ENCODE results near the gene LETMD1. TPM values are rescaled to one million over a fixed set of nuclear protein-coding genes. Genes with fewer than 3 reads are reported as not detected.
"Not testable (repeated sequence)": the region's sequence is repeated elsewhere in the genome, so short reads cannot be mapped to it uniquely, and the experiment has no call there.

The LETMD1 gene
- total RNA-seq, 4 donors from 2014 or later: 19.1 to 55.3 (median 35.1) TPM

- H3K4me1 ChIP-seq: peaks cover 8 to 27% (median 11%) of the 10 kb centered on the region in 3 donors
- no peaks in the 10 kb centered on the region for H3K27me3 ChIP-seq
- TF ChIP-seq CTCF (IDR thresholded peaks at IDR 0.05) (no peak), POLR2A (IDR thresholded peaks at IDR 0.05) (no peak)
- no peaks in the 10 kb centered on the region for H3K9me3 ChIP-seq
- intact Hi-C loops (cut with DNase I): no loop called here
- DNase-seq: no peak
- 17 to 64% methylated on average over 3 to 4 of the region's 4 CpGs for WGBS, 2 donors
- no peak overlapping the region for H3K27ac ChIP-seq
- H3K36me3 ChIP-seq: peaks cover 0 to 15% (median 4%) of the 10 kb centered on the region in 3 donors
- no peak overlapping the region for H3K4me3 ChIP-seq
These were observed 36.2 kb upstream of the LETMD1 start for GRCh38 chr12:51011955-51012354.

- peaks cover 0 to 8% (median 1%) of the 10 kb centered on the region in 3 donors for H3K36me3 ChIP-seq
- H3K4me3 ChIP-seq: no peak overlapping the region
- intact Hi-C loops (cut with DNase I): no loop called here
- no peaks in the 10 kb centered on the region for H3K27me3 ChIP-seq
- no peak overlapping the region for H3K27ac ChIP-seq
- WGBS, 2 donors: 73 to 80% methylated on average over 5 of the region's 5 CpGs
- DNase-seq: no peak
- TF ChIP-seq POLR2A (IDR thresholded peaks at IDR 0.05) (no peak), CTCF (IDR thresholded peaks at IDR 0.05) (no peak)
- peaks cover 8 to 30% (median 11%) of the 10 kb centered on the region in 3 donors for H3K4me1 ChIP-seq
- no peaks in the 10 kb centered on the region for H3K9me3 ChIP-seq
These were observed 35.4 kb upstream of the LETMD1 start for GRCh38 chr12:51012570-51013236.

GRCh38 chr12:51013441-51013840 is 34.7 kb upstream of the LETMD1 start:
- no peak for TF ChIP-seq CTCF (IDR thresholded peaks at IDR 0.05)
- Histone ChIP-seq H3K27me3 (no peaks in the 10 kb centered on the region), H3K36me3 (peaks cover 0 to under 1% (median 0%) of the 10 kb centered on the region in 3 donors), H3K27ac (no peak overlapping the region), H3K4me3 (no peak overlapping the region), H3K9me3 (no peaks in the 10 kb centered on the region), H3K4me1 (peaks cover 8 to 37% (median 11%) of the 10 kb centered on the region in 3 donors)
- no peak for DNase-seq
- intact Hi-C loops (cut with DNase I): no loop called here
- 65 to 81% methylated on average over 7 of the region's 7 CpGs for WGBS, 2 donors

DNA sequence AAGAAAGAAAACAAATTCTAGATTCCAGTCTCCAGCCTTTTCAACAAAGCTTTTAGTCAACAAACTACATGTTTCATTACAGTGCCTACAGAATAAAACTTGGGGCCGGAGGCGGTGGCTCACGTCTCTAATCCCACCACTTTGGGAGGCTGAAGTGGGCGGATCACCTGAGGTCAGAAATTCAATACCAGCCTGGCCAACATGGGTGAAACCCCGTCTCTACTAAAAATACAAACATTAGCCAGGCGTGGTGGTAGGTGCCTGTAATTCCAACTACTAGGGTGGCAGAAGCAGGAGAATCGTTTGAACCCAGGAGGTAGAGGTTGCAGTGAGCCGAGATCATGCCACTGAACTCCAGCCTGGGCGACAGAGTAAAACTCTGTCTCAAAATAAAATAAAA is 33.7 kb upstream of the LETMD1 start:
- H3K27ac ChIP-seq; intact Hi-C loops (cut with DNase I); H3K36me3 ChIP-seq; H3K9me3 ChIP-seq; H3K27me3 ChIP-seq; H3K4me3 ChIP-seq; DNase-seq: not testable (repeated sequence)
- WGBS, 2 donors: 77 to 83% methylated on average over 9 of the region's 9 CpGs
- peaks cover 8 to 42% (median 11%) of the 10 kb centered on the region in 3 donors for H3K4me1 ChIP-seq

GRCh38 chr12:51017452-51017851 is 30.7 kb upstream of the LETMD1 start:
- H3K9me3 ChIP-seq: no peaks in the 10 kb centered on the region
- H3K27ac ChIP-seq: no peak overlapping the region
- intact Hi-C loops (cut with DNase I): no loop called here
- no peaks in the 10 kb centered on the region for H3K27me3 ChIP-seq
- no peaks in the 10 kb centered on the region for H3K36me3 ChIP-seq
- peaks cover under 1 to 49% (median 4%) of the 10 kb centered on the region in 3 donors for H3K4me1 ChIP-seq
- no peak for DNase-seq
- TF ChIP-seq CTCF (IDR thresholded peaks at IDR 0.05) (no peak), POLR2A (IDR thresholded peaks at IDR 0.05) (no peak)
- H3K4me3 ChIP-seq: no peak overlapping the region

GRCh38 chr12:51018956-51019355 is 29.2 kb upstream of the LETMD1 start:
- Histone ChIP-seq H3K9me3 (no peaks in the 10 kb centered on the region), H3K4me3 (no peak overlapping the region), H3K27me3 (no peaks in the 10 kb centered on the region), H3K27ac (no peak overlapping the region), H3K4me1 (peaks cover 4 to 49% (median 14%) of the 10 kb centered on the region in 3 donors), H3K36me3 (no peaks in the 10 kb centered on the region)
- intact Hi-C loops (cut with DNase I): no loop called here
- no peak for TF ChIP-seq CTCF (IDR thresholded peaks at IDR 0.05)
- TF ChIP-seq POLR2A (IDR thresholded peaks at IDR 0.05): no peak
- no peak for DNase-seq
- 85 to 87% methylated on average over 2 of the region's 2 CpGs for WGBS, 2 donors
